Caco-2 (cell line): ENCODE results near the gene ATP8A2. TPM values are rescaled to one million over a fixed set of nuclear protein-coding genes. Genes with fewer than 3 reads are reported as not detected.
"Not testable (repeated sequence)": the region's sequence is repeated elsewhere in the genome, so short reads cannot be mapped to it uniquely, and the experiment has no call there.

Experiments used
- BruUV-seq: library from RNA; stranded (reverse); fragments of 400-500 nt; replicated peaks from 2 replicates; lab custom pipeline; 2021; lab: Mats Ljungman, UMichigan
- CTCF ChIA-PET: fragments of 300-600 bp; sonication (Branson Sonifier 250); formaldehyde crosslinking; loops from one replicate; lab custom pipeline; 2022; ENCODE audit warnings: antibody characterized with exemption; lab: Charles Lee
- POLR2A ChIA-PET: fragments of 300-600 bp; sonication (Branson Sonifier 250); formaldehyde crosslinking; loops from one replicate; lab custom pipeline; 2022; ENCODE audit warnings: antibody characterized with exemption; lab: Charles Lee
- DNase-seq, 2 experiments: peaks; one replicate each; pipeline versions ENCODE4 v3.0.0 to v3.0.0-alpha.2; 2020 to 2022
- H3K27me3 ChIP-seq: replicated peaks from 2 replicates; pipeline ENCODE4 v1.6.0; 2011; ENCODE audit warnings: low read length; ENCODE audit not compliant: control insufficient read depth, insufficient read depth
- H3K36me3 ChIP-seq: 2 replicates; pipeline ENCODE4 v1.5.1; 2011; ENCODE audit warnings: low read length; ENCODE audit not compliant: control insufficient read depth, insufficient read depth
- H3K4me1 ChIP-seq: fragments of 250-450 bp; sonication (Bioruptor Pico); 2 replicates; pipeline ENCODE4 v1.5.1; 2020; ENCODE audit warnings: mild to moderate bottlenecking
- H3K4me3 ChIP-seq: 2 replicates; pipeline ENCODE4 v1.5.1; 2011; ENCODE audit warnings: low read depth, mild to moderate bottlenecking, control low read depth, low read length
- H3K9me3 ChIP-seq: fragments of 250-450 bp; sonication (Bioruptor Pico); 2 replicates; pipeline ENCODE4 v1.5.1; 2020; ENCODE audit warnings: mild to moderate bottlenecking, moderate library complexity
- H3K27ac Mint-ChIP-seq: one replicate; pipeline ENCODE4 v1.8.0; 2022; ENCODE audit warnings: mixed read lengths; ENCODE audit not compliant: unreplicated experiment
- H3K27me3 Mint-ChIP-seq: one replicate; pipeline ENCODE4 v1.8.0; 2022; ENCODE audit warnings: mixed read lengths; ENCODE audit not compliant: insufficient read depth, unreplicated experiment
- H3K36me3 Mint-ChIP-seq: one replicate; pipeline ENCODE4 v1.8.0; 2022; ENCODE audit warnings: mild to moderate bottlenecking, mixed read lengths; ENCODE audit not compliant: insufficient read depth, unreplicated experiment
- H3K4me1 Mint-ChIP-seq: one replicate; pipeline ENCODE4 v1.8.0; 2022; ENCODE audit warnings: low read depth, mixed read lengths; ENCODE audit not compliant: unreplicated experiment
- H3K4me3 Mint-ChIP-seq: one replicate; pipeline ENCODE4 v1.8.0; 2022; ENCODE audit warnings: mild to moderate bottlenecking, moderate library complexity, mixed read lengths; ENCODE audit not compliant: unreplicated experiment
- H3K9me3 Mint-ChIP-seq: one replicate; pipeline ENCODE4 v1.8.0; 2022; ENCODE audit warnings: mixed read lengths; ENCODE audit not compliant: unreplicated experiment
- intact Hi-C: fragments of 100-400 bp; cut with micrococcal nuclease; formaldehyde crosslinking; loops from one replicate; pipeline ENCODE4 v1.10.0; 2022; ENCODE audit not compliant: unreplicated experiment
- total RNA-seq: library from RNA; stranded (reverse); gene quantifications from 2 replicates; pipeline ENCODE4 v1.2.3, GENCODE V29; 2022
- TF ChIP-seq, protein P1 (sequence below), 2 experiments: fragments of 200-600 bp in 1 of 2; IDR thresholded peaks; 1 replicate in 1 of 2; 2 replicates in 1 of 2; pipeline versions ENCODE4 v1.5.1 to v1.8.0; 2011 to 2022; ENCODE audit warnings: antibody characterized with exemption in 1 of 2, control low read depth in 1 of 2, inconsistent platforms in 1 of 2, low read depth in 1 of 2, low read length in 1 of 2, mild to moderate bottlenecking in 1 of 2, moderate library complexity in 1 of 2; ENCODE audit not compliant: insufficient read depth in 1 of 2, severe bottlenecking in 1 of 2, unreplicated experiment in 1 of 2

ATP8A2 gene
- total RNA-seq, 1 experiment from 2014 or later: 0.05 TPM

DNA sequence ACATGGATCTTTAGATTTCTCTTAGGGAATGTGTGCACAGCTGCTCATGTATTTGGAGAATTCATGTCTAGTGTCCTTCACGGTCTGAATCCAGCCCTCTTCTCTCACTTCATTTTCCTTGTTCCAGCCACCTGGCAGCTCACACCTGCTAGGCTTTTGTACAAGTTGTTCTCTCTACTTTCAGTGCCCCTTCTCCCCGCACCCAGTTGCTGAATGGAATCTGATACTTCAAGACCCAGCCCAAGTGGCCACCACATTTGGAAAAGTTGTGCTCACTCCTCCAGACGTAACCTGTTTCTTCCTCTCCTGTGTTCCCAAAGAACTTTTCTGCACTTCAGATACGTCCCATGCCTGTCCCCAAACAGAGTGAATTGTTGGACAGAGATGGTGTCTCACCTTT, 444.5 kb downstream of the ATP8A2 start:
- H3K4me1 Mint-ChIP-seq: no peaks in the 10 kb centered on the region
- DNase-seq: no peak
- no peak overlapping the region for H3K27ac Mint-ChIP-seq
- no peaks in the 10 kb centered on the region for H3K36me3 Mint-ChIP-seq
- Histone ChIP-seq H3K36me3 (no peaks in the 10 kb centered on the region), H3K27me3 (no peaks in the 10 kb centered on the region), H3K4me3 (no peak overlapping the region), H3K4me1 (no peaks in the 10 kb centered on the region), H3K9me3 (peaks cover 4% of the 10 kb centered on the region; the same call in 1 of the 2 replicates)
- ChIA-PET CTCF (no interaction called here), POLR2A (no interaction called here)
- peaks cover 12% of the 10 kb centered on the region for H3K9me3 Mint-ChIP-seq
- no TSS peak for BruUV-seq
- TF ChIP-seq, protein P1, sequence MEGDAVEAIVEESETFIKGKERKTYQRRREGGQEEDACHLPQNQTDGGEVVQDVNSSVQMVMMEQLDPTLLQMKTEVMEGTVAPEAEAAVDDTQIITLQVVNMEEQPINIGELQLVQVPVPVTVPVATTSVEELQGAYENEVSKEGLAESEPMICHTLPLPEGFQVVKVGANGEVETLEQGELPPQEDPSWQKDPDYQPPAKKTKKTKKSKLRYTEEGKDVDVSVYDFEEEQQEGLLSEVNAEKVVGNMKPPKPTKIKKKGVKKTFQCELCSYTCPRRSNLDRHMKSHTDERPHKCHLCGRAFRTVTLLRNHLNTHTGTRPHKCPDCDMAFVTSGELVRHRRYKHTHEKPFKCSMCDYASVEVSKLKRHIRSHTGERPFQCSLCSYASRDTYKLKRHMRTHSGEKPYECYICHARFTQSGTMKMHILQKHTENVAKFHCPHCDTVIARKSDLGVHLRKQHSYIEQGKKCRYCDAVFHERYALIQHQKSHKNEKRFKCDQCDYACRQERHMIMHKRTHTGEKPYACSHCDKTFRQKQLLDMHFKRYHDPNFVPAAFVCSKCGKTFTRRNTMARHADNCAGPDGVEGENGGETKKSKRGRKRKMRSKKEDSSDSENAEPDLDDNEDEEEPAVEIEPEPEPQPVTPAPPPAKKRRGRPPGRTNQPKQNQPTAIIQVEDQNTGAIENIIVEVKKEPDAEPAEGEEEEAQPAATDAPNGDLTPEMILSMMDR (IDR thresholded peaks at IDR 0.05; ENCODE audit: insufficient read depth in 1 of 2, low read depth in 1 of 2, low read length in 1 of 2, severe bottlenecking in 1 of 2, unreplicated experiment in 1 of 2): no peak
- H3K4me3 Mint-ChIP-seq: no peak overlapping the region
- H3K27me3 Mint-ChIP-seq: peaks cover 7% of the 10 kb centered on the region
- intact Hi-C loops: no loop called here

DNA sequence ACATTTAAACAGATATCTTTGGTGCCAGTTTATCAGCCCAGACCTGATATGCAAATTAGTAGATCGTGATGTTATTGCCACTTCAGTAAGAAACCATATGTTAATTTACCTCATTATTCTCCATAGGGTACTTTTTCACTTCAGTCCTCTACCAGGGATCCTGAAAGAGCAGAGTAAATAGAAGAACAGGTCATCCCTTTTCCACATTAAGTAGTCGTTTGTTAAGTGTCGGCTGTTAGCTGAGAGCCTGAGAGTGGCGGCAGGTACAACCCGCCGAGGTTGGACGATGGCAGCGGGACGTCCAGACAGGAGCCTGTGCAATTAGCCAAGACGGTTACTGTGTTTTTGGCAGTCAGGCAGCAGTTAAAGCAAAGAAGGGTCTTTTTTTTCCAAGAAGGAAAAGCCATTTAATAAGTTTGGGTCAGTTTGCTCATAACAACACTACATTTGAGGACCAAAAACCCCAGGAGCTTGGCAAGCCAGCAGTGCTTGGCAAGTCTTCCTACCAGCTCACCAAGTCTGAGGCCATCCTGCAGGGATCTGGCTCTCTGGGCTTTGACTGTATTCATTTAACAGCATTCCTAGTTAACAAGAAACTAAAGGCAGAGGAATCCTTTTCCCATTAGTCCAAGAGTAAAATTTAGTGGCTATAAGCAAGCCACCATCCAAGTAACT, 448.2 kb downstream of the ATP8A2 start:
- Mint-ChIP-seq H3K9me3 (no peaks in the 10 kb centered on the region), H3K4me1 (no peaks in the 10 kb centered on the region), H3K27ac (no peak overlapping the region), H3K27me3 (peaks cover 13% of the 10 kb centered on the region), H3K36me3 (no peaks in the 10 kb centered on the region), H3K4me3 (no peak overlapping the region)
- H3K4me3 ChIP-seq: no peak overlapping the region
- H3K4me1 ChIP-seq: no peaks in the 10 kb centered on the region
- DNase-seq: no peak
- intact Hi-C loops: loop anchor here (10.0 kb wide), 1 partner anchor 245 kb away; no protein-coding TSS in a partner anchor
- CTCF ChIA-PET: no interaction called here
- TF ChIP-seq, protein P1 (IDR thresholded peaks at IDR 0.05; ENCODE audit: insufficient read depth in 1 of 2, low read depth in 1 of 2, low read length in 1 of 2, severe bottlenecking in 1 of 2, unreplicated experiment in 1 of 2): no peak
- BruUV-seq: no TSS peak
- H3K36me3 ChIP-seq: no peaks in the 10 kb centered on the region
- H3K9me3 ChIP-seq: no peaks in the 10 kb centered on the region
- POLR2A ChIA-PET: no interaction called here
- no peaks in the 10 kb centered on the region for H3K27me3 ChIP-seq

DNA sequence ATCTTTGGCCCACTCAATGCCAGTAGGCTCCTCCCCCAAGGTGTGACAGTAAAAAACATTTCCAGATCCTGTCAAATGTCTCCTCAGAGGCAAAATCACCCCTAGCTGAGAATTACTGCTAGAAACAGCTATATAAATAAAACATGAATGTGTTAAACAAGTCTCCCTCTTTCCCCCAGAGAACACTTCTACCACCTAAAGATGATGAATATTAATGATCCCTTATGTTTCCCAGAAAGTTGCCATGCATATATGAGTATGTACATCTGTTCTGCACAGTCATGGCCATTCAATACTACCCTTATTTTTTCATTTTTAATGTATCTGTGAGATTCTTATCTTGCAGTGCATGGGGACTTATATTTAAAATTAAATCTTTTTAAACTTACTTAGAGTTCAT, 450.0 kb downstream of the ATP8A2 start:
- DNase-seq: no peak
- Mint-ChIP-seq H3K27ac (no peak overlapping the region), H3K27me3 (peaks cover 18% of the 10 kb centered on the region), H3K36me3 (no peaks in the 10 kb centered on the region), H3K4me1 (no peaks in the 10 kb centered on the region), H3K9me3 (no peaks in the 10 kb centered on the region), H3K4me3 (no peak overlapping the region)
- intact Hi-C loops: loop anchor here (10.0 kb wide), 1 partner anchor 247 kb away; no protein-coding TSS in a partner anchor
- Histone ChIP-seq H3K9me3 (no peaks in the 10 kb centered on the region), H3K36me3 (no peaks in the 10 kb centered on the region), H3K4me1 (no peaks in the 10 kb centered on the region), H3K27me3 (no peaks in the 10 kb centered on the region), H3K4me3 (no peak overlapping the region)
- CTCF ChIA-PET: no interaction called here
- BruUV-seq: no TSS peak
- POLR2A ChIA-PET: no interaction called here
- TF ChIP-seq, protein P1 (IDR thresholded peaks at IDR 0.05; ENCODE audit: insufficient read depth in 1 of 2, low read depth in 1 of 2, low read length in 1 of 2, severe bottlenecking in 1 of 2, unreplicated experiment in 1 of 2): no peak

DNA sequence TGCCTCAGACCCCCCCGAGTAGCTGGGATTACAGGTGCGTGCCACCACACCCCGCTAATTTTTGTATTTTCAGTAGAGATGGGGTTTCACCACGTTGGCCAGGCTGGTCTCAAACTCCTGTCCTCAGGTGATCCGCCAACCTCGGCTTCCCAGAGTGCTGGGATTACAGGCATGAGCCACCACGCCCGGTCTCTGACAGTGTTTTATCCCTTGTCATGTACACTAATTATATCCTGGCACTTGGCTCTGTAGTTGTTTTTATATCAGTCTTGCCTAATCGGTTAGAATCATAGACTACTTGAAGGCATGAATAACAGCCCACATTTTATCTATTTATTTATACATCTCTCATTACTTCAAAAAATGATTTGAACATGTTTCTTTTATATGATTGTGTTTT, 455.4 kb downstream of the ATP8A2 start:
- H3K27me3 Mint-ChIP-seq: peaks cover 22% of the 10 kb centered on the region
- H3K4me3 ChIP-seq, H3K27me3 ChIP-seq, H3K4me1 Mint-ChIP-seq, H3K4me3 Mint-ChIP-seq, H3K9me3 ChIP-seq, H3K36me3 Mint-ChIP-seq, H3K27ac Mint-ChIP-seq, H3K36me3 ChIP-seq, H3K9me3 Mint-ChIP-seq, DNase-seq, POLR2A ChIA-PET, BruUV-seq, H3K4me1 ChIP-seq, CTCF ChIA-PET: not testable (repeated sequence)
- intact Hi-C loops: loop anchor here (10.0 kb wide), 1 partner anchor 252 kb away; no protein-coding TSS in a partner anchor
